ENCODE measurements around the gene LAMTOR4.
"Not testable (repeated sequence)": the region's sequence is repeated elsewhere in the genome, so short reads cannot be mapped to it uniquely, and the experiment has no call there.

LAMTOR4 gene

DNA sequence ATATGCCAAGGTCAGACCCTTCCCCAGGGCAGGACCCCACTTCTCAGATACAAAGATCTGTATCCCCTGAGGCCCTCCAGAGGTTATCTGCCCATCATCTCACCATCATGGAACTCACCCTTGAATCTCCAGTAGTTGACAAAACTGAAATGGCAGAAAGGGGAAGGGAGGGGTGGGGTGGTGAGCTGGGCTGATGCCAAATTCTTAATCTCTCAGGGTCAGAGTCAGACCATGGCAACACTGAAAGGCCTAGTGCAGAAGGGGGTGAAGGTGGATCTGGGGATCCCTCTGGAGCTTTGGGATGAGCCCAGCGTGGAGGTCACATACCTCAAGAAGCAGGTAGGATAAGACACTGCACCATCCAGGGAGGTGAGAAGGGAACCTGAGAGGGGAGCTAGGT lies 26.1 kb upstream of the LAMTOR4 start:
- no peak for DNase-seq

DNA sequence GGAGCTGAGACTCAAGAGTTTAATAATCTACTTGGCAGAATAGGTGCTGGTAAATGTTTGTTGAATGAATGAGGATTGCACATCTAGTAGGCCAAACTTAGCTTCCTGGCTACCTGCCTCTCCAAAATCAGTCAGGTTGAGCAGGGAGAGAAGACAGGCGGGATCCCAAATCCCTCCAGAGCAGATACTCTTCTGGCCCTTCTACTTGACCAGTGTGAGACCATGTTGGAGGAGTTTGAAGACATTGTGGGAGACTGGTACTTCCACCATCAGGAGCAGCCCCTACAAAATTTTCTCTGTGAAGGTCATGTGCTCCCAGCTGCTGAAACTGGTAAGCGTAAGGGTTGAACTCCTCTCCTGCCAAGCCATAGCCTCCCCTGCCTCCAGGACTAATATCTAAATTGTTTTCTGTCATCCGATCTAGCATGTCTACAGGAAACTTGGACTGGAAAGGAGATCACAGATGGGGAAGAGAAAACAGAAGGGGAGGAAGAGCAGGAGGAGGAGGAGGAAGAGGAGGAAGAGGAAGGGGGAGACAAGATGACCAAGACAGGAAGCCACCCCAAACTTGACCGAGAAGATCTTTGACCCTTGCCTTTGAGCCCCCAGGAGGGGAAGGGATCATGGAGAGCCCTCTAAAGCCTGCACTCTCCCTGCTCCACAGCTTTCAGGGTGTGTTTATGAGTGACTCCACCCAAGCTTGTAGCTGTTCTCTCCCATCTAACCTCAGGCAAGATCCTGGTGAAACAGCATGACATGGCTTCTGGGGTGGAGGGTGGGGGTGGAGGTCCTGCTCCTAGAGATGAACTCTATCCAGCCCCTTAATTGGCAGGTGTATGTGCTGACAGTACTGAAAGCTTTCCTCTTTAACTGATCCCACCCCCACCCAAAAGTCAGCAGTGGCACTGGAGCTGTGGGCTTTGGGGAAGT lies 24.2 kb upstream of the LAMTOR4 start:
- DNase-seq, result no peak

DNA sequence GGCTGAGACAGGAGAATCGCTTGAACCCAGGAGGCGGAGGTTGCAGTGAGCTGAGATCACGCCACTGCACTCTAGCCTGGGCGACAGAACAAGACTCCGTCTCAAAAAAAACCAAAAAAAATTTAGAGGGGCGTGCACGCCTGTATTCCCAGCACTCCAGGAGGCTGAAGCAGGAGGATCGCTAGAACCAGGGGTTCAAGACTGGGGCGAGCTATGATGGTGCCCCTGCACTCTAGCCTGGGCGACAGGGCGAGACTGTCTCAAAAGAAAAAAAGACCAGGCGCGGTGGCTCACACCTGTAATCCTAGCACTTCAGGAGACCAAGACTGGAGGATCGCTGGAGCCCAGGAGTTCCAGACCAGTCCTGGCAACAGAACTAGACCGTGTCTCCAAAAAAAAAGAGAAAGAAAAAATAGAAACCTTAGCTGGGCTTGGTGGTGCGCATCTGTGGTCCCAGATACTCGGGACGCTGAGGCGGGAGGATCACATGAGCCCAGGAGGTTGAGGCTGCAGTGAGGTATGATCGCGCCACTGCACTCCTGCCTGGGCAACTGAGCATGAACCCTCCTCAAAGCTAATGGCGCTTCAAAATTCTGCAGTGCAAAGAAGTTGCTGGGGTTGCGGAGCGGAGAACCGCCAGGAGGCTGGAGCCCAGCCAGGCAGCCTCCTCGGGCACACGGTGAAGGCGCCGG lies 22.3 kb upstream of the LAMTOR4 start:
- DNase-seq, result no peak

DNA sequence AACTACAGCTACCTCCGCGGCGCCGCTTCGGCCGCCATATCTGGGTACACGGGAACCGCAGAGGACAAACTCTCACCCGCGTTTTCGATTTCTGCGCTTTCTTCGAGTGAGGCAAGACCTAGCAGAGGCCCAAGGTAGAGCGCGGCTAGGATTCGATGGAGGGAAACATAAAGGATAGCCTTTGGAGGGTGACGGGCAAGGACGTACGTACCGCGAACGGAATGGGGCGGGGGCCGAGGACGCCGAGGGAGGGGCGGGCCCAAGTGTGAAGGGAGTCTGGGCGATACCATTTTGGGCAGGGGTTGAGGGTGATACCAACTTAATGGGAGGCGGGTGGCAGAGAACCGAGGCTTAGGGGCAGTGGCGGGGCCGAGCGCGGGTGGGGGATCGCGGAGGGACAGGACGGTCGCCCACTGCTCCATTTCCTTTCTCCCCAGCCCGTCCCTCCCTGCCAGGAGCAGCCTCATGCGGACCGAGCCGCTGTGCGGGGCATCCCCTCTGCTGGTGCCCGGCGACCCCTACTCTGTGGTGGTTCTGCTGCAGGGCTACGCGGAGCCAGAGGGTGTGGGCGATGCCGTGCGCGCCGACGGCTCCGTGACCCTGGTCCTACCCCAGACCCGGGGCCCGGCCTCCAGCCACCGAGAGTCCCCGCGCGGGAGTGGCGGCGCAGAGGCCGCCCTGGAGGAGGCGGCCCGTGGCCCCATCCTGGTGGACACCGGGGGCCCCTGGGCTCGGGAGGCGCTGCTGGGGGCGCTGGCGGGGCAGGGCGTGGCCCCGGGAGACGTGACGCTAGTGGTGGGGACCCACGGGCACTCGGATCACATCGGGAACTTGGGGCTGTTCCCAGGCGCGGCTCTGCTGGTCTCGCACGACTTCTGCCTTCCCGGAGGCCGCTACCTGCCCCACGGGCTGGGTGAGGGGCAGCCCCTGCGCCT lies 21.5 kb upstream of the LAMTOR4 start, which contains the start of gene MBLAC1:
MBLAC1 (plus strand) TSS at position 37 of the 935 bp plus-strand sequence; CDS start at position 466, 429 bp downstream.
- peak; percentile 88 to 91 for DNase-seq

DNA sequence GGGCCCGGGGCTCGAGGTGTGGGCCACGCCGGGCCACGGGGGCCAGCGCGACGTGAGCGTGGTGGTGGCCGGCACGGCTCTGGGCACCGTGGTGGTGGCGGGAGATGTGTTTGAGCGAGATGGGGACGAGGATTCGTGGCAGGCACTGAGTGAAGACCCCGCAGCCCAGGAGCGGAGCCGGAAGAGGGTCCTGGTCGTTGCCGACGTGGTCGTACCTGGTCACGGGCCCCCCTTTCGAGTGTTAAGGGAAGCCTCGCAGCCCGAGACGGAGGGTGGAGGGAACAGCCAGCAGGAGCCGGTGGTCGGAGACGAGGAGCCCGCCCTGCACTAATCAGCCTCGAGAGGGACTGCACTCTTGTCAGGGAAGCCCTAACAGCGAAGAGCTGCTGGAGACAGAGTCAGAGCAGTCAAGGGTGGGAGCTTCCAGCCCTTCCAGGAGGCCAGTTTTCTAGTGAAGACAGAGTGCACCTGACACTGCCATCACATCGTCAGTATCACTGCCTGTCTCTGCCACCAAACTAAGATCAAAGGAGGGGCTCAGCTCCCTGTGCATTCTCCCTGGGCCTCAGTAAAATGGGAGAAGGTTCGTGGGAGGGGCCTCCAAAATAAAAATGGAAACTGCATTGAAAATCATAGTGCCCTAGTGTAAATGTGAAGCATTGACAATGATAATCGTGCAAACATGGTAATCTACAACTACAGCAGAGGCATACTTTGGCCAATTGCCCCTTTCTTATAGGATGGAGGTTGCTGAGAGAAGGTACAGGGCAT lies 20.7 kb upstream of the LAMTOR4 start:
- no peak for DNase-seq

DNA sequence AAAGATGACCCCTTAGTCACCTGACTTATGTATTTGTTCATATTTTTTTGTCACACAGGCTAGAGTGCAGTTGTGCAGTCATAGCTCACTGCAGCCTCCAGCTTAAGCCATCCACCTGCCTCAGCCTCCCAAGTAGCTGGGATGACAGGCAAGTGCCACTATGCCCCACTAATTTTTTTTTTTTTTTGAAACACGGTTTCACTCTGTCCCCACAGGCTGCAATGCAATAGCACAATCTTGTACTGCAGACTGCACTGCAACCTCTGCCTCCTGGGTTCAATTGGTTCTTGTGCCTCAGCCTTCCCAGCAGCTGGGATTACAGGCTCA lies 20.1 kb upstream of the LAMTOR4 start:
- DNase-seq, result no peak

DNA sequence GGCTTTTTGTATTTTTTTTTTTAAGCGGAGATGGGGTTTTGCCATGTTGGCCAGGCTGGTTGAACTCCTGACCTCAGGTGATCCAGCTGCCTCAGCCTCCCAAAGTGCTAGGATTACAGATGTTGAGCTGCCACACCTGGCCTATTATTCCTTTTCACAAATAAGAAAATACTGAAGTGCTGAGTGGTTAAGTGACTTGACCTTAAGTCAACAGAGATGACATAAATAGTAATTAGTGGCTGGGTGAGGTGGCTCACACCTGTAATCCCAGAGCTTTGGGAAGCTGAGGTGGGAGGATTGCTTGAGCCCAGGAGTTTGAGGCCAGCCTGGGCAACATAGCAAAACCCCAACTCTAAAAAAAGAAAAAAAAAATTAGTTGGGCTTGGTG lies 18.5 kb upstream of the LAMTOR4 start:
- DNase-seq, result not testable (repeated sequence)

DNA sequence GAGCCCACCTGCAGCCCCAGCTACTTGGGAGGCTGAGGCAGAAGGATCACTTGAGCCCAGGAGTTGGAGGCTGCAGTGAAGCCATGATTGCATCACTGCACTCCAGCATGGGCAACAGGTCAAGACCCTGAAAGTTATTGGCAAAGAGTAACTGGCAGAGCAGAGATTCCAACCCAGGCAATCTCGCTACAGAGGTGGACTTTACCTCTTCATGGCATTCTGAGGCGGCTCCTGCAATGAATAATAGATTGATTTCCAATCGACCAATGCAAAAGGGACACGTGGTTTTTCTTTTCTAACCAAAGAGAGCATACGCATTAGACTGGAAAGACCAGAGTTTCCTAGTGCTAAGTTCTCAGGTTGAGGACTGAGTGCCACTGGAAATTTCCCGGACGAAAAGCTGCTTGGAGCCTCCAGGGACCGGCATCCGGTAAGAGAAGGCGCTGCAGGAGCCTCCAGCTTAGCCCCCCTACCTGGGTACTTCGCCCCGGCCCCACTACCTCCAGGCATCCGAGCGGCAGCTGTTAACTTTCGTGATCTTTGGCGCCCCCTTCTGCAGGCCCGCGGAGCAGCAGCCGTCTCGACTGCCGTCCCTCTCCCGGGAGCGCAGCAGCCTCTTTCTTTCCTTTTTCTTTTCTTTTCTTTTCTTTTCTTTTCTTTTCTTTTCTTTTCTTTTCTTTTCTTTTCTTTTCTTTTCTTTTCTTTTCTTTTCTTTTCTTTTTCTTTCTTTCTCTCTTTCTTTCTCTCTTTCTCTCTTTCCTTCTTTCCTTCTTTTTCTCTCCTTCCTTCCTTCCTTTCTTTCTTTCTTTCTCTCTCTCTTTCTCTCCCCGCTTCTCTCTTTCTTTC lies 17.9 kb upstream of the LAMTOR4 start:
- peak; percentile 56 to 63 for DNase-seq

DNA sequence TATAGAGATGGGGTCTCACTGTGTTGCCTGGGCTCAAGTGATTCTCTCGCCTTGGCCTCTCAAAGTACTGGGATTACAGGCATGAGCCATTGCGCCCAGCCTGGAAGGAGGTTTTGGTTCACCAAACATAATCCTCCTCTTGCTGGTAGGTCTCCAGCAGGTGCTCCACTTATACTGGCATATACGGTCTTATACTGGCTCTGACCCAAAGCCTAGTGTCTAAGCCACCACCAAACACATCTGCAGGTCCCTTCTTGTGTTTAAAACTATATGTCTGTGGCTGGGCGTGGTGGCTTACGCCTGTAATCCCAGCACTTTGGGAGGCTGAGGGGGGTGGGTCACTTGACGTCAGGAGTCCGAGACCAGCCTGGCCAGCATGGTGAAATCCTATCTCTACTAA lies 16.6 kb upstream of the LAMTOR4 start:
- no peak for DNase-seq

DNA sequence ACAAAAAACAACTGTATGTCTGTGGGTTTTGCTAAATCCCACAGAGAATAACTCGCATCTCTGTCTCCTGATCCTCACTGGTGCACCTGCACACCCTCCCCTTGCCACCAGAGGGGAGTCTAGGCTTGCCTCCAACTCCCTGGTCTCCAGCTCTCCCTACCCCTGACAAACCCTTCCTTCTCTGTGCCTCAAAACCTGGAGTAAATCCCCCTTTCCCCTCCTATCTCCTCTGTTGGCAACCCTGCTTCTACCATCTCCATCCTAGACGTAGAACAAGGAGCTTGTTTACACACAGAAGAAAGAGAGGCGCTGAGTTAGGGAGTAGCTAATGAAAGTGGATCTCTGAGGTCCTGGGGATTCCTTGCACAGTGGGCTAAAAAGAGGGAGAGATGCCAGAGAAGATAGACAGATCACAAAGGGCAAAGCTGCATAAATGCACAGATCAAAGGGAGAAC lies 16.0 kb upstream of the LAMTOR4 start:
- peak; percentile 66 to 75 for DNase-seq

DNA sequence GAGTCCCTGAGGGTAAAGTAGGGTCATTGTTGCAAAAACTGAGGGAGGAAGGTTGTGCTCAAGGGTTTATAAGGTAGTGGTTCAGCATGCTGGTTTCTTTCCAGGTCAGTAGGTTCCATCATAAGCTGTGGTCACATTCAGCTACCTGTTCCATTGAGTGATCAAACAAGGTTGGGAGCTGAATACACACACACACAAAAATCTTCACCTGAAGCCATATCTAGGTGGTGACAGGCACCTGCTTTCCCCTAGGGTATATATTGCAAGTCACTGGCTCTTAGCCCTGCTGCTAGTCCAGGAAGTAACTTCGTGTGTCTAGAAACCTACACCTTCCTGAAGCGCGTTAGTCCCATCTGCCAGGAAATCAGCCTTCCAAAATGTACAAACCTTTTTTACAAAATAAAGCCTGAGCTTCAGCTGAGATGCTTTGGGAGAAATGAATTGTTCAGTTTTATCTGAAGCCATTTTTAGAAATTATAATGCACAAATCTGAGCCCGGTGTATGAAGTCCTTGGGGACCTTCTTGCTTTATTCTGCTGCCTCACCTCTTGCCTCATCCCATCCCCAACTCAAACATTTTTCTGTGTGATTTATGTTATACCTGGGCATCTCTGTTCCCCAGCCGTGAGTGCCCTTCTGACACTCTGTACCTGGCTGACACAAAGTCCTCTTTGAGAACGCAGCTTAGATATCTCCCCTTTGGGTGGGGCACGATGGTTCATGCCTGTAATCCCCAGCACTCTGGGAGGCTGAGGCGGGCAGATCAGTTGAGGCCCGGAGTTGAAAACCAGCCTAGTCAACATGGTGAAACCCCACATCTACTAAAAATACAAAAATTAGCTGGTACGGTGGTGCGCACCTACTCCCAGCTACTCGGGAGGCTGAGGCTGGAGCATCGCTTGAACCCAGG lies 10.6 kb upstream of the LAMTOR4 start:
- no peak for DNase-seq

DNA sequence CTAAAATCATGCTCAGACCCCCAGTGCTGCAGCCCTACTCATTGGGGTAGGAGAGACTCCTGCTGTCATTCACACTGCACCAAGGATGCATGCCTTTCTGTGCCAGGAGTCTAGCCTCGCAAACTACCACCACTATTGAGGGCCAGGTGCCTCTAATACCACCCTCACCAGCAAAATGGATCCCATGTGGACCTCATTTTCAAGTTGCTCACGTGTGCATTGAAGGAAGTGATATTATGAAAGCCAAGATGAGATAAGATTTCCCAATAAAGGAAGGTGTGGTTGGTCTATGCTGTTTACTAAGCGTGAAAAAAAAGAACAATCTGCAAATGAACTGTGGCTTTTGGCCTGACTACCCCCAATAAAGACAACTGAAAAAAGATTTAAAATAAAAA lies 7.2 kb upstream of the LAMTOR4 start:
- DNase-seq, result peak; percentile 20 to 34

DNA sequence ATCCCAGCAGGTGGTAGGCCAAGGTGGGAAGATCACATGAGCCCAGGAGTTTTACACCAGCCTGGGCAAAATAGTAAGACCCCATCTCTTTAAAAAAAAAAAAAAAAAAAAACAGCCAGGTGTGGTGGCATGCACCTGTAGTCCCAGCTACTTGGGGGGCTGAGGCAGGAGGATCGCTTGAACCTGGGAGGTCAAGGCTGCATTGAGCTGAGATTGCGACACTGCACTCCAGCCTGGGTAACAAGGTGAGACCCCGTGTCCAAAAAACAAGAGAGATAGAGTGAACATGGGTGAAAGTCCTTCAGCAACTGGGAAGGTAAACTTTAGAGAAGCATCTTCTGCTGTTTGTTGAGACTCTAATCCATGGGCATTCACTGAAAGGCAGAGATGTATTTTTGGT lies 6.3 kb upstream of the LAMTOR4 start:
- no peak for DNase-seq

DNA sequence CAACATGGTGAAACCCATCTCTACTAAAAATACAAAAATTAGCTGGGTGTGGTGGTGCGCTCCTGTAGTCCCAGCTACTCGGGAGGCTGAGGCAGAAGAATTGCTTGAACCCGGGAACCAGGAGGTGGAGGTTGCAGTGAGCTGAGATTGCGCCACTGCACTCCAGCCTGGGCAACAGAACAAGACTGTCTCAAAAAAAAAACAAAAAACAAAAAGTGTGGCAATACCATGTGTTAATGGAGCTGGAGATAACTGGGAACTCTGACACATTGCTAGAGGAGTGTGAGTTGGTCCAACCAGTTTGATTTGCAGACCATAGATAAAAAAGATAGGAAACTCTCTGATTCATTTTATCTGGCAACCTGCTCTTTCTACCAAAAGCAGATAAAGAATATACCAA lies 2.4 kb upstream of the LAMTOR4 start:
- DNase-seq, result peak in 1 of 2 donors; percentile 35

DNA sequence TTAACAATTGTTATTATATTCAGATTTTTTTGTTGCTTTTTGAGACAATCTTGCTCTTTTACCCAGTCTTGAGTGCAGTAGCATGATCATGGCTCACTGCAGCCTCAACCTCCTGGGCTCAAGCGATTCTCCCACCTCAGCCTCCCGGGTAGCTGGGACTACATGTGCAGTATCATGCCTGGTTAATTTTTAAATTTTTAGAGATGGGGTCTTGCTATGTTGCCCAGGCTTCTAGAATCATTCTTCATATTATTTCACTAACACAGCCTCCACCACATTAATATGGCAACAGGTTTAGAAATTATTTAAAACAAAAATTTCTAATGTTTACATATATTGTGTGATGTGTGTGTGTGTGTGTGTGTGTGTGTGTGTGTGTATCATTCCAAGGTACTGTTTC lies 1.4 kb upstream of the LAMTOR4 start:
- DNase-seq, result no peak

DNA sequence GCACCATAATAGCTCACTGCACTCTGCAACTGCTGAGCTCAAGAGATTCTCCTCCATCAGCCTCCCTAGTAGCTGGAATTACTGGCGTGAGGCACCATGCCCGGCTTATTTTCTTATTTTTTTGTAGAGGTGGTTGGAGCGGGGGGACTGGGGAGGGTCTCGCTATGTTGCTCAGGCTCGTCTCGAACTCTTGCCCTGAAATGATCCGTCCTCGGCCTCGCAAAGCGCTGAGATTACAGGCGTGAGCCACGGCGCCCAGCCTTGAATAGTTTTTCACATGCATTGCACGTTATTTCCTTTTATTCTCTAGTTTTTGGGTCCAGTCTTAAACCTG lies 526 bp upstream of the LAMTOR4 start:
- no peak for DNase-seq

DNA sequence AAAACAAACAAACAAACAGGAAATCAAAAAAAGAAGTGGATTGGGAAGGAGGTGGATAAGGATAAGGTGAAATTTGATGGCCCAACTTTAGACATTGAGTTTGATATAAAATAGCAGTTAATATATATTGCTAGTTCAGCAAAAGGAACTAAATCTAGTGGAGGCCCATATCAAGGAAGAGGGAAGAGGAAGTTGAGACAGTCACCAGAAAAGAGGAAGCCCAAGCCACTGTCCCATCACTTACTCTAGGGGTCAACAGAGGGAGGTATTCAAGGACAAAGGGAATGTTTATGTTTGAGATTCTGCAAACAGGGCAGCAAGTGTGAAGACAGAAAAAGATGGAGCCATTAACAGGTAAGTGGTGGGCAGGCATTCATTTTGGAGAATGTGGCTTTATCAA lies 3.7 kb downstream of the LAMTOR4 start:
- peak; percentile 79 to 83 for DNase-seq

DNA sequence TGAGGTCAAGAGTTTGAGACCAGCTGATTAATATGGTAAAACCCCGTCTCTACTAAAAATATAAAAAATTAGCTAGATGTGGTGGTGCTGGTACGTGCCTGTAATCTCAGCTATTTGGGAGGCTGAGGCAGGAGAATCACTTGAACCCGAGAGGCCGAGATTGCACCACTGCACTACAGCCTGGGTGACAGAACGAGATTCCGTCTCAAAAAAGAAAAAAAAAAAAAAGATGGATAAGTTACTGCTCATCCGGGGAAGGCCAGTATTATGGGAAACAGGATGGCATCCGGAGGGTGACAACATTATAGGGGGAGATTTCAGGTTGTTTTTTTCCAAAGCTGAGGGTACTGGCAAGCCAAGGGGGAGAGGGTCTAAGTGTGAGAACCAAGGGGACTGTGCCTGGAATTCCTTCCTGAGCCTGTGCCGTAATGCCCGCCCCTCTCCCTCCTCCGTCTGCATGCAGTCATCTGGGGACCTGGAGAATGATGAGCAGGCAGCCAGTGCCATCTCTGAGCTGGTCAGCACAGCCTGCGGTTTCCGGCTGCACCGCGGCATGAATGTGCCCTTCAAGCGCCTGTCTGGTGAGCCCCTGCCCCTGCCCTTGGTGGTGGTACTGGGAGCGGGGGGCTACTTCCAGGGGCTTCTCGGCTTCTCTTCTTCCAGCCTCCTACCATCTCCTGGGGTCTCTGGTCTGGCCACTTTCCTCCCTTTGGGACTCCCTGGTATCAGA lies 4.4 kb downstream of the LAMTOR4 start:
- DNase-seq, result no peak
